Bone marrow (tissue), 2 donors: ENCODE measurements around the gene SLC15A3.

Source experiments
- DNase-seq, 2 donors: peaks; one replicate each; lab custom pipeline; 2025; lab: John Stamatoyannopoulos, UW

Gene SLC15A3

GRCh38 chr11:60889869-60890311 lies 62.1 kb downstream of the SLC15A3 start:
- no peak for DNase-seq

- DNase-seq, result peak in 1 of 2 donors; percentile 21
Measured at GRCh38 chr11:60887556-60887955, 64.4 kb downstream of the SLC15A3 start.
